Adrenal gland (tissue), 12 donors: ENCODE results near the gene TCERG1L. TPM values are rescaled to one million over a fixed set of nuclear protein-coding genes. Genes with fewer than 3 reads are reported as not detected.
A peak's percentile ranks its signal among the peaks of the same experiment; 100 is the strongest.
"Not testable (repeated sequence)": the region's sequence is repeated elsewhere in the genome, so short reads cannot be mapped to it uniquely, and the experiment has no call there.

Experiments
- DNase-seq, 7 donors: peaks; one replicate each; pipeline ENCODE4 v3.0.0-alpha.2; 2019 to 2020
- H3K27ac ChIP-seq, 5 donors: fragments of 200-600 bp; sonication (generic) in 4 of 5; 1 replicate in 3 of 5; 2 replicates in 2 of 5; pipeline versions ENCODE4 v1.5.1 to v1.8.0; 2016 to 2020; ENCODE audit warnings: mild to moderate bottlenecking in 1 of 5
- H3K27me3 ChIP-seq: fragments of 200-600 bp; 2 replicates; pipeline ENCODE4 v1.8.0; 2021
- H3K36me3 ChIP-seq, 2 donors: fragments of 200-600 bp; replicated peaks in 1 of 2; 1 replicate in 1 of 2; 2 replicates in 1 of 2; pipeline versions ENCODE4 v1.5.1 to v1.8.0; 2018 to 2022
- H3K4me1 ChIP-seq, 2 donors: fragments of 200-600 bp; replicated peaks in 1 of 2; 1 replicate in 1 of 2; 2 replicates in 1 of 2; pipeline versions ENCODE4 v1.5.1 to v1.8.0; 2018 to 2021
- H3K4me3 ChIP-seq, 4 donors: fragments of 200-600 bp; sonication (generic) in 3 of 4; one replicate each; pipeline ENCODE4 v1.5.1; 2016 to 2018
- H3K9me3 ChIP-seq, 3 donors: fragments of 200-600 bp; sonication (generic) in 1 of 3; replicated peaks in 1 of 3; 1 replicate in 2 of 3; 2 replicates in 1 of 3; pipeline versions ENCODE4 v1.5.1 to v1.8.0; 2016 to 2021
- POLR2A ChIP-seq, 2 donors: fragments of 450-650 bp; IDR thresholded peaks; one replicate each; pipeline ENCODE4 v1.6.1; 2017; ENCODE audit warnings: antibody characterized with exemption in 2 of 2, mild to moderate bottlenecking in 2 of 2, moderate library complexity in 1 of 2
- WGBS, 4 donors: extraction: QIAGEN DNeasy Blood & Tissue Kit in 2 of 4; methylation state at CpG; one replicate each; pipeline versions ENCODE4 v1.1.5 to v1.1.7; 2013 to 2017; 5-methylcytosine and 5-hydroxymethylcytosine counted together
- intact Hi-C, 2 donors: fragments of 100-400 bp; cut with DNase I; formaldehyde crosslinking; loops; one replicate each; pipeline versions ENCODE4 v1.14.1 to v1.15.0; 2022 to 2023
- polyA plus RNA-seq, 3 donors: library from polyadenylated mRNA; stranded (reverse); fragments of 200-250 nt in 2 of 3; fragments of 350-450 nt in 1 of 3; fragmentation: Illumina TruSeq in 1 of 3; extraction: RNeasy Lipid Tissue Mini Kit (QIAGEN cat#74804) in 1 of 3; gene quantifications; one replicate each; pipeline ENCODE4 v1.2.3, GENCODE V29; 2013 to 2014
- total RNA-seq, 9 donors: library from RNA; depleted of rRNA in 4 of 9; stranded (reverse); fragments of >200 nt in 4 of 9; fragments of 120-200 nt in 1 of 9; fragmentation: NEBNext Ultra II Directional in 1 of 9; extraction: Animal tissue kit (Norgen Biotek cat#: 25700) in 1 of 9; gene quantifications; one replicate each; pipeline versions ENCODE4 v1.1.0 to v1.2.4, GENCODE V29; 2013 to 2023
- TF ChIP-seq, protein P1 (sequence below), 6 experiments: fragments of 450-650 bp in 4 of 6; fragments of 200-600 bp in 2 of 6; sonication (generic) in 1 of 6; IDR thresholded peaks; 1 replicate in 5 of 6; 2 replicates in 1 of 6; pipeline versions ENCODE4 v1.5.1 to v1.8.0; 2016 to 2021; ENCODE audit warnings: antibody characterized with exemption in 6 of 6, mild to moderate bottlenecking in 2 of 6, moderate library complexity in 1 of 6
- donor health status: healthy with polysubstance abuse.
- donor health status: Bipolar disorder and iron deficiency.
- donor health status: DM: yes; HTN: yes; CAD: no.
- donor health status: DM: no; HTN: no; CAD: no.
- donor health status: DM: no; HTN: no; CAD: no.
- donor health status: DM: yes; HTN: yes; CAD: no.

Gene TCERG1L
- total and polyA plus RNA-seq, 12 donors: 0.17 to 3.4 (median 0.97) TPM

DNA sequence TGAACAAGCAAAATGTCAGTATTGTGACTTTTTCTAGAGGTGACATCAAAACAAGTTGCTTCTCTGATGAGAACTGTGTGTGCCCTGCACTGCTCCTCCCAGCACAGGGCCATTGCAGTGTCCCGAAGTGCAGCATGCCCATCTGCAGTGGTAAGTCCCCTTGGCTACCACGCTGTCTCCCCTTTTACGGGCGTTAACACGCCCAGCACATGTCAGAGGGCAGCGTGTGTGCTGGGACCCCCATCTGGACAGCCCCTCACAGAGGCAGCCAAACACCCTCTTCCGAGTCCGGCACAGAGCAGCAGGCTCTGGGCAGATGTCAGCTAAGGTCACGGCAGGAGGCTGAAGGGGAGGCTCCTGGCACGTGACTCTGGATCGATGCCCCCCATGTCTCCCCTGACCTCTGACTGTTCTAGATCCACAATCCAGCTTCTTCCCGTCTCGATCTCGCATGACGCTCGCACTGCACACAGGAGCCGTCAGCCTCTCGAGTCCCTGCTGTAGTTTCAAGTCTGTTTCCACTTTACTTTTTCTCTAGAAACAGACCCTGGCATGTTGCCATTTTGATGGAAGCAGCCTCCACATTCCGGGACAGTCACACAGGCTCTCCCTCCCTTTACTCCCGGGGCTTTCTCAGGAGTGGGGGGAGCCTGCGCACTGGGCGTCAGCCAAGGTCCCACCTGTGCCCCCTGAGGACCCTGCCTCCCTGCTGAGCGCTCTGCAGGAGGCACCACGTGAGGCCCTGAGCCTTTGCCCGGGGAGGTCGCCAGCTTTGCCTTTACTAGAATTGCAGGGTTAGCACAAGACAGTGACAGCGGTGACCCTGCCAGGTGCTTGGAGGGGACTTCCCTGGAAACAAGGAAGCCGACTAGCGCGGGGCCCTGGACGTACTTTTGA, 133.8 kb downstream of the TCERG1L start:
- intact Hi-C loops: no loop called here
- TF ChIP-seq, protein P1, sequence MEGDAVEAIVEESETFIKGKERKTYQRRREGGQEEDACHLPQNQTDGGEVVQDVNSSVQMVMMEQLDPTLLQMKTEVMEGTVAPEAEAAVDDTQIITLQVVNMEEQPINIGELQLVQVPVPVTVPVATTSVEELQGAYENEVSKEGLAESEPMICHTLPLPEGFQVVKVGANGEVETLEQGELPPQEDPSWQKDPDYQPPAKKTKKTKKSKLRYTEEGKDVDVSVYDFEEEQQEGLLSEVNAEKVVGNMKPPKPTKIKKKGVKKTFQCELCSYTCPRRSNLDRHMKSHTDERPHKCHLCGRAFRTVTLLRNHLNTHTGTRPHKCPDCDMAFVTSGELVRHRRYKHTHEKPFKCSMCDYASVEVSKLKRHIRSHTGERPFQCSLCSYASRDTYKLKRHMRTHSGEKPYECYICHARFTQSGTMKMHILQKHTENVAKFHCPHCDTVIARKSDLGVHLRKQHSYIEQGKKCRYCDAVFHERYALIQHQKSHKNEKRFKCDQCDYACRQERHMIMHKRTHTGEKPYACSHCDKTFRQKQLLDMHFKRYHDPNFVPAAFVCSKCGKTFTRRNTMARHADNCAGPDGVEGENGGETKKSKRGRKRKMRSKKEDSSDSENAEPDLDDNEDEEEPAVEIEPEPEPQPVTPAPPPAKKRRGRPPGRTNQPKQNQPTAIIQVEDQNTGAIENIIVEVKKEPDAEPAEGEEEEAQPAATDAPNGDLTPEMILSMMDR (IDR thresholded peaks at IDR 0.05): no peak
- no peak for TF ChIP-seq POLR2A (IDR thresholded peaks at IDR 0.05)
- peak in 1 of 7 donors; percentile 43 for DNase-seq
- Histone ChIP-seq H3K27me3 (no peaks in the 10 kb centered on the region), H3K36me3 (no peaks in the 10 kb centered on the region), H3K9me3 (no peaks in the 10 kb centered on the region), H3K27ac (no peak overlapping the region), H3K4me3 (no peak overlapping the region), H3K4me1 (no peaks in the 10 kb centered on the region)
- 70 to 77% (median 73%) methylated on average over 23 to 31 of the region's 31 CpGs for WGBS, 4 donors

DNA sequence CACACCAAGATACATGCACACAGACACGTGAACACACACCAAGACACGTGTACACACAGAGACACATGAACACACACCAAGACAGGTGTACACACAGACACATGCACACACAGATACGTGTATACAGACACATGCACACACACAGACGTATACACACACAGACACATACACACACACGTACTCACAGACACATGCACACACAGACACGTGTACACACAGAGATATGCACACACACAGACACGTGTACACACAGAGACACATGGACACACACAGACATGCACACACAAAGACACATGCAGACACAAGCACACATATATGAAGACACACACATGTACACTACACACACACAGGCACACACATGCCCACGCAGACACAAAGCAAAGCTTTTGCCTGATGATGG, 134.6 kb downstream of the TCERG1L start:
- Histone ChIP-seq H3K4me3 (no peak overlapping the region), H3K36me3 (no peaks in the 10 kb centered on the region), H3K4me1 (no peaks in the 10 kb centered on the region), H3K27me3 (no peaks in the 10 kb centered on the region), H3K9me3 (no peaks in the 10 kb centered on the region), H3K27ac (no peak overlapping the region)
- 70 to 83% (median 81%) methylated on average over 8 of the region's 8 CpGs for WGBS, 4 donors
- TF ChIP-seq, protein P1 (IDR thresholded peaks at IDR 0.05): no peak
- no peak for TF ChIP-seq POLR2A (IDR thresholded peaks at IDR 0.05)
- intact Hi-C loops: no loop called here
- DNase-seq: peak in 1 of 7 donors; percentile 27

DNA sequence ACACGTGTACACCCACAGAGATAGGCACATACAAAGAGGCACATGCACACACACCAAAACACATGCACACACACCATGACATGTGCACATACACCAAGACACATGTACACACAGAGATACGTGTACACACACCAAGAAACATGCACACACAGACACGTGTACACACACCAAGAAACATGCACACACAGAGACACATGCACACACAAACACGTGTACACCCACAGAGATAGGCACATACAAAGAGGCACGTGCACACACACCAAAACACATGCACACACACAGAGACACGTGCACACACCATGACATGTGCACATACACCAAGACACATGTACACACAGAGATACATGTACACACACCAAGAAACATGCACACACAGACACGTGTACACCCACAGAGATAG, 135.2 kb downstream of the TCERG1L start:
- H3K27me3 ChIP-seq, H3K27ac ChIP-seq, H3K36me3 ChIP-seq, intact Hi-C loops, H3K4me3 ChIP-seq, H3K4me1 ChIP-seq, H3K9me3 ChIP-seq: not testable (repeated sequence)
- WGBS, 4 donors: 71 to 80% (median 77%) methylated on average over 7 of the region's 7 CpGs
- DNase-seq: peak in 1 of 7 donors; percentile 38

DNA sequence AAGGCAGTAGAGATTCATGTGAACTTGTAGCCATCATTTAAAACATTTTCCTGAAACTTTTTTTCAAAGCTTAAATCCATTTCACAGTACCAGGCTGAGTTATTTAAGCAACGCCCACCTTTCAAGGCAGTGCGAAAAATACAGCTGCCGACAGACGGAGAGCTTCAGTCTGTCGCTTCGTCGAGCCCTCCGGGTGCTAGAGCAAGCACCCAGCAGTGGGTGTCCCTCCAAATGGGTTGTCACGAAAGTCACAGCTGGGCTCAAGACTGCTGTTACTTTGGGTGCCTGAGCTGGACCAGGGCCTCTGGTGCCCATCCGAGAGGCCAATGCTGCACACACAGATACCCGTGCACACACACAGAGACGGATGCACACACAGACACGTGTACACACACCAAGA, 135.6 kb downstream of the TCERG1L start:
- Histone ChIP-seq H3K36me3 (no peaks in the 10 kb centered on the region), H3K27ac (no peak overlapping the region), H3K9me3 (no peaks in the 10 kb centered on the region), H3K4me1 (no peaks in the 10 kb centered on the region), H3K4me3 (no peak overlapping the region), H3K27me3 (no peaks in the 10 kb centered on the region)
- TF ChIP-seq POLR2A (IDR thresholded peaks at IDR 0.05): no peak
- TF ChIP-seq, protein P1 (IDR thresholded peaks at IDR 0.05): no peak
- DNase-seq: peak in 1 of 7 donors; percentile 30
- WGBS, 4 donors: 84 to 94% (median 91%) methylated on average over 13 of the region's 13 CpGs
- intact Hi-C loops: no loop called here
